Liver (tissue), 3 donors: ENCODE results near the gene CHRM5.

Experiments used
- ATF3 ChIP-seq: IDR thresholded peaks from 2 replicates; pipeline ENCODE4 v1.6.1; 2016; ENCODE audit warnings: antibody characterized with exemption
- EGR1 ChIP-seq, 2 donors: IDR thresholded peaks; 2 replicates each; pipeline ENCODE4 v1.6.1; 2016 to 2018; ENCODE audit warnings: antibody characterized with exemption in 2 of 2, low read depth in 2 of 2
- FOXA1 ChIP-seq: IDR thresholded peaks from 2 replicates; pipeline ENCODE4 v1.6.1; 2016; ENCODE audit warnings: antibody characterized with exemption
- GABPA ChIP-seq, 2 donors: IDR thresholded peaks in 1 of 2; conservative IDR thresholded peaks in 1 of 2; 2 replicates each; pipeline ENCODE4 v1.6.1; 2016; ENCODE audit warnings: antibody characterized with exemption in 2 of 2, mild to moderate bottlenecking in 1 of 2, moderate library complexity in 1 of 2
- JUND ChIP-seq, 2 donors: IDR thresholded peaks; 2 replicates each; pipeline ENCODE4 v1.6.1; 2016; ENCODE audit warnings: antibody characterized with exemption in 2 of 2
- MAX ChIP-seq: IDR thresholded peaks from 2 replicates; pipeline ENCODE4 v1.6.1; 2016; ENCODE audit warnings: antibody characterized with exemption
- RAD21 ChIP-seq, 2 donors: IDR thresholded peaks; 2 replicates each; pipeline ENCODE4 v1.6.1; 2016; ENCODE audit warnings: antibody characterized with exemption in 2 of 2, mild to moderate bottlenecking in 2 of 2
- SP1 ChIP-seq: IDR thresholded peaks from 2 replicates; pipeline ENCODE4 v1.6.1; 2018; ENCODE audit warnings: antibody characterized with exemption, mild to moderate bottlenecking
- TAF1 ChIP-seq: conservative IDR thresholded peaks from 2 replicates; pipeline ENCODE4 v1.6.1; 2016; ENCODE audit warnings: antibody characterized with exemption, mild to moderate bottlenecking
- TF ChIP-seq, protein P1 (sequence below): fragments of 150-350 bp; IDR thresholded peaks from 2 replicates; pipeline ENCODE4 v1.5.1; 2017; ENCODE audit warnings: improper control_type of control experiment, low read depth, low read length; ENCODE audit not compliant: missing input control
- TF ChIP-seq, protein P2 (sequence below): IDR thresholded peaks from 2 replicates; pipeline ENCODE4 v1.6.1; 2016; ENCODE audit warnings: antibody characterized with exemption, mild to moderate bottlenecking
- TF ChIP-seq, protein P3 (sequence below): IDR thresholded peaks from 2 replicates; pipeline ENCODE4 v1.6.1; 2016; ENCODE audit warnings: antibody characterized with exemption
- donor health status: healthy.
- donor health status: healthy.

DNA sequence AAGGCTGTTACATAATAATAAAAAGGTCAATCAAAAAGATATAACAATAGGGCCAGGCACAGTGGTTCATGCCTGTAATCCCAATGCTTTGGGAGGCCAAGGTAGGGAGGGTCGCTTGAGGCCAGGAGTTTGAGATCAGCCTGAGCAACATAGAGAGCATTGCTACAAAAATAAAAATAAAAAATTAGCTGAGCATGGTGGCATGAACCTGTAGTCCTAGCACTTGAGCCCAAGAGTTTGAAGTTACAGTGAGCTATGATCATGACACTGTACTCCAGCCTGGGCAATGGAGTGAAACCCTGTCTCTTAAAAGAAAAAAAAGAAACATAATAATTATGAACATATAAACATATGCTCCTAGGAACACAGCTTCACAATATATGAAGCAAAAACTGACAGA is 41.4 kb downstream of the CHRM5 start:
- TF ChIP-seq, protein P1, sequence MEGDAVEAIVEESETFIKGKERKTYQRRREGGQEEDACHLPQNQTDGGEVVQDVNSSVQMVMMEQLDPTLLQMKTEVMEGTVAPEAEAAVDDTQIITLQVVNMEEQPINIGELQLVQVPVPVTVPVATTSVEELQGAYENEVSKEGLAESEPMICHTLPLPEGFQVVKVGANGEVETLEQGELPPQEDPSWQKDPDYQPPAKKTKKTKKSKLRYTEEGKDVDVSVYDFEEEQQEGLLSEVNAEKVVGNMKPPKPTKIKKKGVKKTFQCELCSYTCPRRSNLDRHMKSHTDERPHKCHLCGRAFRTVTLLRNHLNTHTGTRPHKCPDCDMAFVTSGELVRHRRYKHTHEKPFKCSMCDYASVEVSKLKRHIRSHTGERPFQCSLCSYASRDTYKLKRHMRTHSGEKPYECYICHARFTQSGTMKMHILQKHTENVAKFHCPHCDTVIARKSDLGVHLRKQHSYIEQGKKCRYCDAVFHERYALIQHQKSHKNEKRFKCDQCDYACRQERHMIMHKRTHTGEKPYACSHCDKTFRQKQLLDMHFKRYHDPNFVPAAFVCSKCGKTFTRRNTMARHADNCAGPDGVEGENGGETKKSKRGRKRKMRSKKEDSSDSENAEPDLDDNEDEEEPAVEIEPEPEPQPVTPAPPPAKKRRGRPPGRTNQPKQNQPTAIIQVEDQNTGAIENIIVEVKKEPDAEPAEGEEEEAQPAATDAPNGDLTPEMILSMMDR: no peak
- TF ChIP-seq GABPA (IDR thresholded peaks at IDR 0.05 in 1 of 2, conservative IDR thresholded peaks at IDR 0.05 in 1 of 2): no peak
- no peak for TF ChIP-seq TAF1
- TF ChIP-seq RAD21 (IDR thresholded peaks at IDR 0.05): no peak
- TF ChIP-seq, protein P2, sequence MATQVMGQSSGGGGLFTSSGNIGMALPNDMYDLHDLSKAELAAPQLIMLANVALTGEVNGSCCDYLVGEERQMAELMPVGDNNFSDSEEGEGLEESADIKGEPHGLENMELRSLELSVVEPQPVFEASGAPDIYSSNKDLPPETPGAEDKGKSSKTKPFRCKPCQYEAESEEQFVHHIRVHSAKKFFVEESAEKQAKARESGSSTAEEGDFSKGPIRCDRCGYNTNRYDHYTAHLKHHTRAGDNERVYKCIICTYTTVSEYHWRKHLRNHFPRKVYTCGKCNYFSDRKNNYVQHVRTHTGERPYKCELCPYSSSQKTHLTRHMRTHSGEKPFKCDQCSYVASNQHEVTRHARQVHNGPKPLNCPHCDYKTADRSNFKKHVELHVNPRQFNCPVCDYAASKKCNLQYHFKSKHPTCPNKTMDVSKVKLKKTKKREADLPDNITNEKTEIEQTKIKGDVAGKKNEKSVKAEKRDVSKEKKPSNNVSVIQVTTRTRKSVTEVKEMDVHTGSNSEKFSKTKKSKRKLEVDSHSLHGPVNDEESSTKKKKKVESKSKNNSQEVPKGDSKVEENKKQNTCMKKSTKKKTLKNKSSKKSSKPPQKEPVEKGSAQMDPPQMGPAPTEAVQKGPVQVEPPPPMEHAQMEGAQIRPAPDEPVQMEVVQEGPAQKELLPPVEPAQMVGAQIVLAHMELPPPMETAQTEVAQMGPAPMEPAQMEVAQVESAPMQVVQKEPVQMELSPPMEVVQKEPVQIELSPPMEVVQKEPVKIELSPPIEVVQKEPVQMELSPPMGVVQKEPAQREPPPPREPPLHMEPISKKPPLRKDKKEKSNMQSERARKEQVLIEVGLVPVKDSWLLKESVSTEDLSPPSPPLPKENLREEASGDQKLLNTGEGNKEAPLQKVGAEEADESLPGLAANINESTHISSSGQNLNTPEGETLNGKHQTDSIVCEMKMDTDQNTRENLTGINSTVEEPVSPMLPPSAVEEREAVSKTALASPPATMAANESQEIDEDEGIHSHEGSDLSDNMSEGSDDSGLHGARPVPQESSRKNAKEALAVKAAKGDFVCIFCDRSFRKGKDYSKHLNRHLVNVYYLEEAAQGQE: no peak
- no peak for TF ChIP-seq MAX
- no peak for TF ChIP-seq JUND (IDR thresholded peaks at IDR 0.05)
- TF ChIP-seq EGR1 (IDR thresholded peaks at IDR 0.05; ENCODE audit: low read depth in 2 of 2): no peak
- TF ChIP-seq SP1: no peak
- no peak for TF ChIP-seq ATF3
- TF ChIP-seq FOXA1: no peak
- TF ChIP-seq, protein P3, sequence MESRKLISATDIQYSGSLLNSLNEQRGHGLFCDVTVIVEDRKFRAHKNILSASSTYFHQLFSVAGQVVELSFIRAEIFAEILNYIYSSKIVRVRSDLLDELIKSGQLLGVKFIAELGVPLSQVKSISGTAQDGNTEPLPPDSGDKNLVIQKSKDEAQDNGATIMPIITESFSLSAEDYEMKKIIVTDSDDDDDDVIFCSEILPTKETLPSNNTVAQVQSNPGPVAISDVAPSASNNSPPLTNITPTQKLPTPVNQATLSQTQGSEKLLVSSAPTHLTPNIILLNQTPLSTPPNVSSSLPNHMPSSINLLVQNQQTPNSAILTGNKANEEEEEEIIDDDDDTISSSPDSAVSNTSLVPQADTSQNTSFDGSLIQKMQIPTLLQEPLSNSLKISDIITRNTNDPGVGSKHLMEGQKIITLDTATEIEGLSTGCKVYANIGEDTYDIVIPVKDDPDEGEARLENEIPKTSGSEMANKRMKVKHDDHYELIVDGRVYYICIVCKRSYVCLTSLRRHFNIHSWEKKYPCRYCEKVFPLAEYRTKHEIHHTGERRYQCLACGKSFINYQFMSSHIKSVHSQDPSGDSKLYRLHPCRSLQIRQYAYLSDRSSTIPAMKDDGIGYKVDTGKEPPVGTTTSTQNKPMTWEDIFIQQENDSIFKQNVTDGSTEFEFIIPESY: no peak
